ENCODE results near the gene DOHH.

Gene DOHH

DNA sequence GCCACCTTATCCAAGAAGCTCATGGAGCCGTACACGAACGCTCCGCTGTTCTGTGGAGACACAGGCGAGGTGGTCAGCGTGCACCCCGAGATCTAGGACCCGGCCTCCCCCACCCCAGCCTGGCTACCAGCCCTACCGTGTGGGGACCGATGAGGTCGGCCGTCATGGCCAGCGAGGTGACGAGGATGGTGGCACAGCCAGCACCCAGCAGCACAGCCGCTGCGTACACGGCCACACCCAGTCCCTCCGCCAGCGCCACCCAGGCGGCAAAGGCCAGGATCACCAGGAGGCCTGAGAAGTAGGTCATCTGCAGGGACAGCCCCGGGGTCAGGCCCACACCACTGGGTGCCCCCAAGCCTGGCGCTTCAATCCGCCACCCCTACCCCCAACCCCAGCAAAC, 45.6 kb upstream of the DOHH start:
- Histone ChIP-seq H3K4me1 (peaks cover 0 to 21% (median 10%) of the 10 kb centered on the region in 4 donors), H3K9me3 (no peaks in the 10 kb centered on the region), H3K27ac (no peak overlapping the region), H3K4me3 (no peak overlapping the region), H3K36me3 (peaks cover 0 to 46% (median 7%) of the 10 kb centered on the region in 3 donors), H3K27me3 (no peaks in the 10 kb centered on the region)
- DNase-seq, result no peak
- intact Hi-C loops (cut with DNase I; ENCODE audit: low total_unique reads), result no loop called here
- TF ChIP-seq, protein P1, sequence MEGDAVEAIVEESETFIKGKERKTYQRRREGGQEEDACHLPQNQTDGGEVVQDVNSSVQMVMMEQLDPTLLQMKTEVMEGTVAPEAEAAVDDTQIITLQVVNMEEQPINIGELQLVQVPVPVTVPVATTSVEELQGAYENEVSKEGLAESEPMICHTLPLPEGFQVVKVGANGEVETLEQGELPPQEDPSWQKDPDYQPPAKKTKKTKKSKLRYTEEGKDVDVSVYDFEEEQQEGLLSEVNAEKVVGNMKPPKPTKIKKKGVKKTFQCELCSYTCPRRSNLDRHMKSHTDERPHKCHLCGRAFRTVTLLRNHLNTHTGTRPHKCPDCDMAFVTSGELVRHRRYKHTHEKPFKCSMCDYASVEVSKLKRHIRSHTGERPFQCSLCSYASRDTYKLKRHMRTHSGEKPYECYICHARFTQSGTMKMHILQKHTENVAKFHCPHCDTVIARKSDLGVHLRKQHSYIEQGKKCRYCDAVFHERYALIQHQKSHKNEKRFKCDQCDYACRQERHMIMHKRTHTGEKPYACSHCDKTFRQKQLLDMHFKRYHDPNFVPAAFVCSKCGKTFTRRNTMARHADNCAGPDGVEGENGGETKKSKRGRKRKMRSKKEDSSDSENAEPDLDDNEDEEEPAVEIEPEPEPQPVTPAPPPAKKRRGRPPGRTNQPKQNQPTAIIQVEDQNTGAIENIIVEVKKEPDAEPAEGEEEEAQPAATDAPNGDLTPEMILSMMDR (IDR thresholded peaks at IDR 0.05), result no peak

DNA sequence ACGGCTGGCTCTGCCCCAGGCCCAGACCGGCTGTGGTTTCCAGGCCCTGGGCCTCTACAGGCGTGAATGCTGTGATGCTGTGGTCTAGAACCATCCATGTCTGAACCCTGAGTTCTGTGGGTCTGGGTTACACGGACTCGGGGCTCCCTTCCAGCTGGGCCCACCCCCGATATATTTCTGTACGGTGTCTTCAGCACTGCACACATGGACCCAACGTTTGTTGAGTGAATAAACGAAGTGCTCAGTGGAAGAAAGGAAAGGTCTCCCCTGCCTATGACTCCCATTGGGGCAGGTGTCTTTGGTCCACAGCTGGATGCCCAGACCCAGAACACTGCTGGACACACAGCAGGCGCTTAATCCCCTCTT, 45.2 kb upstream of the DOHH start:
- Histone ChIP-seq H3K4me1 (peaks cover 0 to 21% (median 10%) of the 10 kb centered on the region in 4 donors), H3K9me3 (no peaks in the 10 kb centered on the region), H3K4me3 (no peak overlapping the region), H3K27me3 (no peaks in the 10 kb centered on the region), H3K36me3 (peaks cover 0 to 43% (median 7%) of the 10 kb centered on the region in 3 donors), H3K27ac (no peak overlapping the region)
- no peak for DNase-seq
- intact Hi-C loops (cut with DNase I; ENCODE audit: low total_unique reads), result loop anchor here (1.0 kb wide), 1 partner anchor 73 kb away; no protein-coding TSS in a partner anchor
- TF ChIP-seq, protein P1 (IDR thresholded peaks at IDR 0.05), result no peak

DNA sequence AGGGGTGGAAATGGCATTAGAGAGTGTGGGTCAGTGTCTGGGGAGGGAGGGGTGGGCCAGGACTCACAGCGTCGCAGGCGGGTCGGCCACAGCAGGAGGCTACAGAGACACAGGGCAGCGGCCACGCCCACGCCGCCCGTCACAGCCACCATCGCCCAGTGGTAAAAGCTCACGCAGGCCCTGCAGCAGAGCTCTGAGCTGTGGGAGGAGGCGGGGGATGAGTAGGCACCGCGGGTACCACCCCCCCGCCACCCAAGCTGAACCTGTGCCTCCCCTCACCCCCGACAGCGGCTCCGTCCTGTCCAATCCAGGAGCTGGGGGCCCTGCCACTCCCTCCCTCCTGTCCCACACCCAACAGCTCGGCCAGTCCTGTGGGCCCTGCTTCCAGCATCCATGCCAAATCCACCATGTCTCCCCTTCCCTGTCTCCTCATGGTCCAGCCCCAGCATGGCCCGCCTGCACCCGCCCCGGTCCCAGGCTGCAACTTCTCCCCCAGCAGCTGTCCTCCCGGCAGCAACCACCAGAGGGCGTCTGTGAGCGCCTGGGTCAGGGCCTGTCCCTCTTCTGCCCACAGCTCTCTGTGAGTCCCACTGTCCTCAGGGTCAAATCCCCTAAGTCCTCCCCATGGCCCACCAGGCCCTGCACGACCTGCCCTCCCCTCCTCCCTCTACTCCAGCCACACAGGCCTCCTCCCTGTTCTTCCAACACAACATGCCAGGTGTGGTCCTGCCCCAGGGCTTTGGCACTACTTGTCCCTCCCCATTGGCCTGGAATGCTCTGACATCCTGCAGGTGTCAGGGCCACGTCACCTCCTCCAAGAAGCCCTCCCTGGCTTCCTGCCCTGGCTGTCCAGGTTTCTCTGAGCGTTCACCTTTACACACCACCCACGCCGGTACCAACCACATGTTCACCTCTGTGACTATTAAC, 44.5 kb upstream of the DOHH start:
- Histone ChIP-seq H3K27me3 (no peaks in the 10 kb centered on the region), H3K27ac (no peak overlapping the region), H3K9me3 (no peaks in the 10 kb centered on the region), H3K36me3 (peaks cover 0 to 41% (median 7%) of the 10 kb centered on the region in 3 donors), H3K4me3 (no peak overlapping the region), H3K4me1 (peaks cover 0 to 21% (median 10%) of the 10 kb centered on the region in 4 donors)
- DNase-seq, result peak; percentile 37 to 85
- intact Hi-C loops (cut with DNase I; ENCODE audit: low total_unique reads), result loop anchor here (1.0 to 5.0 kb wide), 2 partner anchors 73 to 162 kb away; partner anchors contain the start of gene TJP3
- TF ChIP-seq, protein P1 (IDR thresholded peaks at IDR 0.05), result peak; percentile 93 to 96

DNA sequence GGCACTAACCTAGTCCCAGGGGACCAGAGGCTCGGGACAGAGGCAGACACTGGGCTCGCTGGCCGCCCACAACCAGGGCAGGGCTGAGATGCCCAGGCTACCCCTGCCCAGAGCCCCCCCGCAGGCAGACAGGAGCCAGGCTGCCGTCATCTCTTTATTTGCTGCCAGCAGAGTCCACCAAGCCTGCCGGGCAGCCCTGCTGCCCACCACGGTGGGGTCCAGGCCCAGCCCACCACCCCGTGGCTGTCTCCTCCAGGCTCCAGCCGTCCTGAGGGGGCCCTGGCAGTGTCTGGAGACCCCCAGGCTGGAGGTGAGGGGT, 43.5 kb upstream of the DOHH start:
- TF ChIP-seq, protein P1 (IDR thresholded peaks at IDR 0.05), result no peak
- peaks cover 0 to 44% (median 7%) of the 10 kb centered on the region in 3 donors for H3K36me3 ChIP-seq
- H3K4me3 ChIP-seq, result no peak overlapping the region
- H3K4me1 ChIP-seq, result peaks cover 0 to 21% (median 10%) of the 10 kb centered on the region in 4 donors
- DNase-seq, result no peak
- H3K27me3 ChIP-seq, result no peaks in the 10 kb centered on the region
- no peak overlapping the region for H3K27ac ChIP-seq
- no peaks in the 10 kb centered on the region for H3K9me3 ChIP-seq
- intact Hi-C loops (cut with DNase I; ENCODE audit: low total_unique reads), result loop anchor here (5.0 kb wide), 1 partner anchor 163 kb away; the partner anchor contains the start of gene TJP3

DNA sequence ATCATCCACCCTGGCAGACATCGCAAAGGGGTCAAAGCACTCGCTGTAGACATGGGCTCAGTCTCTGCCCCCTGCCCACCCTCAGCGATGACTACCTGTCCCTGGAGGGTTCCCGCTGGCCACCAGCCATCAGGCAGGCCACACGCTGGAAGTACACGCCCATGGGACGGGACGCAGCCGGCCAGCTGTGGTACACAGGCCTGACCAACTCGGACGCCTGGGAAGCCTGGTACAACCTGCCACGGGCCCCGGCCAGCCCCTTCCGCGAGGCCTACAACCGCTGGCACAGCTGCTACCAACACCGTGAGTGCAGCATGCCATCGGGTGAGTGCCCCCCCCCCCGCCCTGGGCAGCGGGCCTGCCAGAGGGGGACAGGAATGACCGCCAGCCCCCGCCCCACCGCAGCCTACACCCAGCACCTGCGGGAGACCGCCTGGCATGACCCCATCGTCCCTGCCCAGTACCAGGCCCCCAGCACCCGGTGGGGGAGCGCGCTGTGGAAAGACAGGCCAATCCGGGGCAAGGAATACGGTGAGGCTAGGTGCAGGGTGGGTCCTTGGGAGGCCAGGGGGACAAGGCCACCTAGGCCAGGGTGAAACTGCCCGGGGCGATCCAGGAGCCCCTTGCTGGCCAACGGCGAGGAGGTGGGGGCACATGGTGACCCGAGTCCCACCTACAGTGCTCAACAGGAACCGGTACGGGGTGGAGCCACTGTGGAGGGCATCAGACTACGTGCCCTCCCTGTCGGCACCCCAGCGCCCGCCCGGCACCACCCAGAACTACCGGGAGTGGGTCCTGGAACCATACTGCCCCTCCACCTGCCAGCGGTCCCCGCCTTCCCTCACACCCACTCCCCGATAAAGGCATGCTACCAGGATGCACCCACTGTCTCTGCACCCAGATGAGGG, 42.9 kb upstream of the DOHH start:
- no peaks in the 10 kb centered on the region for H3K27me3 ChIP-seq
- H3K36me3 ChIP-seq, result peaks cover 0 to 50% (median 7%) of the 10 kb centered on the region in 3 donors
- intact Hi-C loops (cut with DNase I; ENCODE audit: low total_unique reads), result loop anchor here (5.0 kb wide), 1 partner anchor 164 kb away; the partner anchor contains the start of gene TJP3
- H3K4me1 ChIP-seq, result peaks cover 0 to 21% (median 10%) of the 10 kb centered on the region in 4 donors
- peak overlapping the region; percentile 46 to 59 for H3K27ac ChIP-seq
- H3K9me3 ChIP-seq, result no peaks in the 10 kb centered on the region
- H3K4me3 ChIP-seq, result no peak overlapping the region
- DNase-seq, result peak; percentile 34 to 88
- TF ChIP-seq, protein P1 (IDR thresholded peaks at IDR 0.05), result no peak

Measured in tibial artery (tissue), 4 donors.